IMR-90 (cell line): ENCODE data around the gene KCTD18. TPM values are rescaled to one million over a fixed set of nuclear protein-coding genes. Genes with fewer than 3 reads are reported as not detected.

Experiments used
- ATAC-seq: fragments of 200-7000 bp; cut with Tn5 transposase; 2 replicates; pipeline ENCODE4 v1.9.1; 2020; ENCODE audit warnings: low read depth, mild to moderate bottlenecking, moderate library complexity
- BruUV-seq: library from RNA; stranded (reverse); fragments of 400-500 nt; replicated peaks from 2 replicates; lab custom pipeline; 2021; lab: Mats Ljungman, UMichigan
- CTCF ChIA-PET: fragments of 300-600 bp; formaldehyde crosslinking; extraction: SDS; loops from one replicate; lab custom pipeline; 2021; ENCODE audit warnings: antibody characterized with exemption; lab: Yijun Ruan, JAX
- POLR2A ChIA-PET: fragments of 300-600 bp; sonication (Branson Sonifier 250); formaldehyde crosslinking; loops from one replicate; lab custom pipeline; 2022; ENCODE audit warnings: antibody characterized with exemption; ENCODE audit not compliant: unreplicated experiment; lab: Charles Lee
- DNase-seq: peaks from one replicate; pipeline ENCODE4 v3.0.0; 2013
- H2AFZ ChIP-seq: replicated peaks from 2 replicates; pipeline ENCODE3; 2013; ENCODE audit warnings: low read length, mild to moderate bottlenecking; ENCODE audit not compliant: poor library complexity
- H2AK5ac ChIP-seq: 2 replicates; pipeline ENCODE4 v1.6.1; 2013; ENCODE audit warnings: low read depth, low read length, inconsistent platforms
- H2AK9ac ChIP-seq: replicated peaks from 2 replicates; pipeline ENCODE3; 2013; ENCODE audit warnings: mild to moderate bottlenecking, low read depth, low read length, moderate library complexity; ENCODE audit not compliant: poor library complexity
- H2BK120ac ChIP-seq: 2 replicates; pipeline ENCODE4 v1.6.1; 2013; ENCODE audit warnings: low read depth, low read length, inconsistent platforms
- H2BK15ac ChIP-seq: 3 replicates; pipeline ENCODE4 v1.6.1; 2013; ENCODE audit warnings: low read depth, low read length, inconsistent platforms
- H2BK20ac ChIP-seq: 2 replicates; pipeline ENCODE4 v1.6.1; 2013; ENCODE audit warnings: low read depth, mild to moderate bottlenecking, inconsistent platforms, low read length, moderate library complexity
- H2BK5ac ChIP-seq: 2 replicates; pipeline ENCODE4 v1.6.1; 2013; ENCODE audit warnings: mild to moderate bottlenecking, low read depth, low read length, inconsistent platforms; ENCODE audit not compliant: poor library complexity, severe bottlenecking
- H3K14ac ChIP-seq: replicated peaks from 2 replicates; pipeline ENCODE4 v1.6.1; 2013; ENCODE audit warnings: low read depth, low read length, inconsistent platforms
- H3K18ac ChIP-seq: 2 replicates; pipeline ENCODE4 v1.6.1; 2013; ENCODE audit warnings: low read depth, low read length, control low read depth
- H3K23ac ChIP-seq: 2 replicates; pipeline ENCODE4 v1.6.1; 2013; ENCODE audit warnings: low read depth, low read length, inconsistent platforms
- H3K27ac ChIP-seq: 2 replicates; pipeline ENCODE4 v1.5.1; 2013; ENCODE audit warnings: mild to moderate bottlenecking, control low read depth, low read length; ENCODE audit not compliant: insufficient read depth
- H3K27me3 ChIP-seq: 2 replicates; pipeline ENCODE4 v1.6.1; 2013; ENCODE audit warnings: low read length; ENCODE audit not compliant: control insufficient read depth, insufficient read depth
- H3K36me3 ChIP-seq: 2 replicates; pipeline ENCODE4 v1.6.1; 2013; ENCODE audit warnings: low read length, mixed read lengths; ENCODE audit not compliant: control insufficient read depth, insufficient read depth
- H3K4ac ChIP-seq: 2 replicates; pipeline ENCODE4 v1.6.1; 2013; ENCODE audit warnings: low read depth, low read length, inconsistent platforms
- H3K4me1 ChIP-seq: 2 replicates; pipeline ENCODE4 v1.6.1; 2013; ENCODE audit warnings: low read length, mixed read lengths; ENCODE audit not compliant: control insufficient read depth, insufficient read depth
- H3K4me2 ChIP-seq: 2 replicates; pipeline ENCODE4 v1.6.1; 2013; ENCODE audit warnings: low read depth, mild to moderate bottlenecking, control low read depth, low read length, moderate library complexity
- H3K4me3 ChIP-seq: 2 replicates; pipeline ENCODE4 v1.5.1; 2013; ENCODE audit warnings: low read depth, mild to moderate bottlenecking, control low read depth, low read length, moderate library complexity; ENCODE audit not compliant: insufficient read depth
- H3K56ac ChIP-seq: 2 replicates; pipeline ENCODE4 v1.6.1; 2013; ENCODE audit warnings: low read length, inconsistent platforms; ENCODE audit not compliant: insufficient read depth; ENCODE audit errors: extremely low read depth
- H3K79me1 ChIP-seq, 2 experiments: 2 replicates each; pipeline ENCODE4 v1.6.1; 2013; ENCODE audit warnings: low read length in 2 of 2, inconsistent platforms in 1 of 2, low read depth in 1 of 2
- H3K9ac ChIP-seq: 2 replicates; pipeline ENCODE4 v1.6.1; 2013; ENCODE audit warnings: low read depth, low read length, control low read depth
- H3K9me1 ChIP-seq: 2 replicates; pipeline ENCODE4 v1.6.1; 2013; ENCODE audit warnings: low read length, inconsistent platforms; ENCODE audit not compliant: insufficient read depth
- H3K9me3 ChIP-seq: 2 replicates; pipeline ENCODE4 v1.6.1; 2013; ENCODE audit warnings: low read length; ENCODE audit not compliant: control insufficient read depth, insufficient read depth
- H4K20me1 ChIP-seq: 2 replicates; pipeline ENCODE4 v1.6.1; 2013; ENCODE audit warnings: low read length, inconsistent platforms; ENCODE audit not compliant: insufficient read depth
- H4K5ac ChIP-seq: 2 replicates; pipeline ENCODE4 v1.6.1; 2013; ENCODE audit warnings: mild to moderate bottlenecking, low read depth, low read length, control low read depth
- H4K8ac ChIP-seq, 2 experiments: 2 replicates each; pipeline ENCODE4 v1.6.1; 2013; ENCODE audit warnings: low read depth in 2 of 2, low read length in 2 of 2, control low read depth in 1 of 2, inconsistent platforms in 1 of 2
- H4K91ac ChIP-seq: 2 replicates; pipeline ENCODE4 v1.6.1; 2013; ENCODE audit warnings: low read depth, low read length, inconsistent platforms; ENCODE audit not compliant: insufficient read depth
- BHLHE40 ChIP-seq: fragments of 150-350 bp; IDR thresholded peaks from 2 replicates; pipeline ENCODE4 v1.6.1; 2016; ENCODE audit warnings: mild to moderate bottlenecking, low read depth, low read length
- CEBPB ChIP-seq: IDR thresholded peaks from 2 replicates; pipeline ENCODE4 v1.6.1; 2012; ENCODE audit warnings: low read depth, low read length, improper control_type of control experiment
- CTCF ChIP-seq: conservative IDR thresholded peaks from 2 replicates; pipeline ENCODE4 v1.5.1; 2012; ENCODE audit warnings: mild to moderate bottlenecking, low read depth, low read length, improper control_type of control experiment
- FOS ChIP-seq: fragments of 150-350 bp; IDR thresholded peaks from 2 replicates; pipeline ENCODE4 v1.6.1; 2016; ENCODE audit warnings: low read depth, low read length
- MAFK ChIP-seq: IDR thresholded peaks from 2 replicates; pipeline ENCODE4 v1.6.1; 2012; ENCODE audit warnings: low read depth, low read length, improper control_type of control experiment
- MAZ ChIP-seq: IDR thresholded peaks from 2 replicates; pipeline ENCODE4 v1.6.1; 2012; ENCODE audit warnings: low read depth, mild to moderate bottlenecking, low read length, improper control_type of control experiment, moderate library complexity, borderline replicate concordance
- MXI1 ChIP-seq: IDR thresholded peaks from 2 replicates; pipeline ENCODE4 v1.6.1; 2012; ENCODE audit warnings: low read depth, mild to moderate bottlenecking, low read length, moderate library complexity, borderline replicate concordance
- NFE2L2 ChIP-seq: fragments of 150-350 bp; IDR thresholded peaks from 2 replicates; pipeline ENCODE4 v1.6.1; 2016; ENCODE audit warnings: low read depth, mild to moderate bottlenecking, low read length
- POLR2A ChIP-seq: IDR thresholded peaks from 2 replicates; pipeline ENCODE4 v1.6.1; 2012; ENCODE audit warnings: mild to moderate bottlenecking, low read depth, low read length
- RAD21 ChIP-seq: IDR thresholded peaks from 2 replicates; pipeline ENCODE4 v1.6.1; 2012; ENCODE audit warnings: low read length, improper control_type of control experiment
- RCOR1 ChIP-seq: IDR thresholded peaks from 2 replicates; pipeline ENCODE4 v1.6.1; 2012; ENCODE audit warnings: mild to moderate bottlenecking, low read length, improper control_type of control experiment; ENCODE audit not compliant: insufficient replicate concordance
- RFX5 ChIP-seq: IDR thresholded peaks from 2 replicates; pipeline ENCODE4 v1.8.0; 2012; ENCODE audit warnings: low read depth, mild to moderate bottlenecking, low read length, moderate library complexity
- USF2 ChIP-seq: fragments of 150-350 bp; IDR thresholded peaks from 2 replicates; pipeline ENCODE4 v1.6.1; 2017; ENCODE audit warnings: mild to moderate bottlenecking, antibody characterized with exemption, low read length, low read depth
- WGBS, 2 experiments: methylation state at CpG; one replicate each; pipeline versions ENCODE4 v1.1.5 to v1.1.7; 2013; ENCODE audit warnings: missing lambda C conversion rate in 2 of 2; ENCODE audit not compliant: insufficient read length in 1 of 2; ENCODE audit errors: extremely low coverage in 2 of 2; 5-methylcytosine and 5-hydroxymethylcytosine counted together
- dilution Hi-C: fragments of 300-500 bp; cut with HindIII; formaldehyde crosslinking; loops from one replicate; pipeline ENCODE4 v1.14.3; 2018; ENCODE audit warnings: low sequenced_read_pairs; ENCODE audit not compliant: unreplicated experiment
- in situ Hi-C: fragments of 300-500 bp; cut with MboI; formaldehyde crosslinking; loops from 3 replicates; pipeline ENCODE4 v1.14.3; 2019; ENCODE audit warnings: low sequenced_read_pairs, inconsistent platforms, mixed read lengths
- intact Hi-C: fragments of 100-400 bp; cut with micrococcal nuclease; formaldehyde crosslinking; loops from 2 replicates; pipeline ENCODE4 v1.10.0; 2022
- polyA plus RNA-seq, 3 experiments: library from polyadenylated mRNA; depleted of rRNA; stranded (reverse); fragments of >200 nt; gene quantifications; 2 replicates each; pipeline ENCODE4 v1.2.3, GENCODE V29; 2012; ENCODE audit warnings: low replicate concordance in 1 of 3
- total RNA-seq: library from RNA; depleted of rRNA; stranded (reverse); fragments of >200 nt; gene quantifications from 2 replicates; pipeline ENCODE4 v1.2.3, GENCODE V29; 2012

The KCTD18 gene
- total and polyA plus RNA-seq, 2 of the 4 experiments (the other 2 are of a cell fraction), result 6.7 to 10.4 TPM

GRCh38 chr2:200451511-200451910 lies 58.4 kb downstream of the KCTD18 start:
- Histone ChIP-seq H3K23ac (no peak overlapping the region), H3K79me1 (peaks cover 21 to 74% of the 10 kb centered on the region in 2 experiments), H2AK9ac (no peak overlapping the region), H2AFZ (no peak overlapping the region), H3K27ac (no peak overlapping the region), H3K4ac (no peak overlapping the region), H3K4me1 (peaks cover 15% of the 10 kb centered on the region), H3K18ac (no peak overlapping the region), H3K9ac (no peak overlapping the region), H3K14ac (no peak overlapping the region), H2AK5ac (no peak overlapping the region), H3K36me3 (peaks cover 33% of the 10 kb centered on the region), H2BK120ac (no peak overlapping the region), H3K27me3 (no peaks in the 10 kb centered on the region), H4K8ac (no peak overlapping the region), H3K9me3 (no peaks in the 10 kb centered on the region), H3K9me1 (peaks cover 19% of the 10 kb centered on the region), H2BK20ac (no peak overlapping the region), H4K20me1 (peaks cover 12% of the 10 kb centered on the region), H2BK5ac (no peak overlapping the region), H4K91ac (no peak overlapping the region), H2BK15ac (no peak overlapping the region), H3K56ac (no peak overlapping the region), H3K4me2 (no peak overlapping the region), H4K5ac (no peak overlapping the region), H3K4me3 (no peak overlapping the region)
- no peak for ATAC-seq
- dilution Hi-C loops (no loop called here), in situ Hi-C loops (no loop called here), intact Hi-C loops (no loop called here)
- no peak for DNase-seq
- ChIA-PET CTCF (no interaction called here), POLR2A (no interaction called here)
- WGBS, 2 experiments, result no CpG with 5 or more reads among the region's 2 CpGs
- no TSS peak for BruUV-seq
- TF ChIP-seq CTCF (no peak), MAFK (no peak), RFX5 (no peak), POLR2A (no peak), NFE2L2 (no peak), RCOR1 (no peak), MXI1 (no peak), FOS (no peak), CEBPB (no peak), USF2 (no peak), BHLHE40 (no peak), MAZ (no peak), RAD21 (no peak)
